CD4-positive, alpha-beta T cell treated with Interleukin-15 for 1 hour (primary cell): ENCODE results near the gene KIF26A.
"Not testable (repeated sequence)": the region's sequence is repeated elsewhere in the genome, so short reads cannot be mapped to it uniquely, and the experiment has no call there.

Experiments used
- DNase-seq: peaks from one replicate; pipeline ENCODE4 v3.0.0-alpha.2; 2020

The KIF26A gene

GRCh38 chr14:104144911-104145825 lies 6.8 kb downstream of the KIF26A start:
- DNase-seq: peak; percentile 15

DNA sequence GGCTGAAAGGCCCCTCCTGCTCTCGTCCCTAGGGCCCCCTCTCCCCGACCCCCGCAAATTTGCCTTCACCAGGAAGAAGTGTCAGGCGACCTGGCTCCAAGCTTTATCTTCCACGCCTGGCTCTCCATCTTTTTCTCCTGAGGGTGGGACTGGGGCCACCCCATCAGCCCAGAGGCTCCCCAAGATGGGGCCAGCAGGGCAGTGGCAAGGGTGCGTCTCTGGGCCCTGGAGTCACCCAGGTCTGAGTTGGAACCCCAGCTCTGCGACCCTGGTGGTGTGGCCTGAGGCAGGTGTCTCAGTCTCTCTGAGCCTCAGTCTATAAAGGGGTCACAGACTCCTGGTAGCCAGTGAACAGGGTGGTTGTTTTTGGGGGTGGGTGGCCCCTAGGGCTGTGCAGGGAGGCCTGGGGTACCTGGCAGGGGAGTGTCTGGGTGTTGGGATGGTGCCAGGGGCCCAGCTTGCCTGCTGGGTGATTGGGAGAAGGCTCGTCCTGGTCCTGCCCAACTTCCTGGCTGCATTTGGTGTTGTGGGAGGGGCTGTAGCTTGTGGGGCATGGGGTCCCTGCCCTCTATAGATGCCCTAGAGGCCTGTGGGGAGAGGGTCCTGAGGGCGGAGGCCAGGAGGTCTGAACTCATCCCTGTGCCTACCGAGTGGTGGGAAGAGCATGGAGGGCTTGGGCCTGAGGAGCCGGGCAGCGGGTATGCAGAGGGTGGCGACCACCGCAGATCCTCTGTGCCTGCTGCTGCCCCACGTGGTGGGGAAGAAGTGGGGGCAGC lies 7.6 kb downstream of the KIF26A start:
- peak; percentile 12 for DNase-seq

DNA sequence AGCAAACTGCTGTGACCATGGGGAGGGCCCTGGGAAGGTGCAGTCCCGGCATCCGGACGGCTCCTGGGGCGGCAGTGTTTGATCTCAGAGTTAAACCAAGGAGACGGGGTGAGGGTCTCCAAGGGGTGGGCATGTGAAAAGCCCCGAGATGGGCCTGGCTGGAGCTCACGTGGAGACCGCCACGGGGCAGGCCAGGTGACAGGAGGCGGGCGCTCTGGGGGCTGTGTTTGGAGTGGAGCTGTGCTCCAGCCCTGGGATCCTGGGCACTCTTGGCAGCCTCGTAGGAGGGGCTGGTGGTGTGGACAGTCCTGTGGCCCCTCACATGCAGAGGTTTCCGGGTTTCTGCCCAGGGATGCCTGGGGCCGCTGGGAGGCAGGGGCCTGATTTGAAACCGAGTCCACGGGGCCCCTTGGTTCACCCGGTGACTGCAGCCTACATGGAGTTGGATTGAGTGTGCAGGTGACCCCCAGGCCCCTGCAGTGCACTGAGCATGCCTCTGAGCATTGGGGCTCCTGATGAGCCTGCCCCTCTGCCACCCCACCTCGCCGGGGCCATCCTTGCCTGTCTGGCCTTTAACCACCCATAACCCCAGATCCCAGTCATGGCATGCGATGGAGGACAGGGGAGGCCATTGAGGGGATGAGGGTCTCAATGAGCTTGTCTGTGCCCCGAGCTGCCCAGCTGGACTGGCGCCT lies 8.4 kb downstream of the KIF26A start:
- DNase-seq: peak; percentile 1

GRCh38 chr14:104147346-104148125 lies 9.1 kb downstream of the KIF26A start:
- no peak for DNase-seq

DNA sequence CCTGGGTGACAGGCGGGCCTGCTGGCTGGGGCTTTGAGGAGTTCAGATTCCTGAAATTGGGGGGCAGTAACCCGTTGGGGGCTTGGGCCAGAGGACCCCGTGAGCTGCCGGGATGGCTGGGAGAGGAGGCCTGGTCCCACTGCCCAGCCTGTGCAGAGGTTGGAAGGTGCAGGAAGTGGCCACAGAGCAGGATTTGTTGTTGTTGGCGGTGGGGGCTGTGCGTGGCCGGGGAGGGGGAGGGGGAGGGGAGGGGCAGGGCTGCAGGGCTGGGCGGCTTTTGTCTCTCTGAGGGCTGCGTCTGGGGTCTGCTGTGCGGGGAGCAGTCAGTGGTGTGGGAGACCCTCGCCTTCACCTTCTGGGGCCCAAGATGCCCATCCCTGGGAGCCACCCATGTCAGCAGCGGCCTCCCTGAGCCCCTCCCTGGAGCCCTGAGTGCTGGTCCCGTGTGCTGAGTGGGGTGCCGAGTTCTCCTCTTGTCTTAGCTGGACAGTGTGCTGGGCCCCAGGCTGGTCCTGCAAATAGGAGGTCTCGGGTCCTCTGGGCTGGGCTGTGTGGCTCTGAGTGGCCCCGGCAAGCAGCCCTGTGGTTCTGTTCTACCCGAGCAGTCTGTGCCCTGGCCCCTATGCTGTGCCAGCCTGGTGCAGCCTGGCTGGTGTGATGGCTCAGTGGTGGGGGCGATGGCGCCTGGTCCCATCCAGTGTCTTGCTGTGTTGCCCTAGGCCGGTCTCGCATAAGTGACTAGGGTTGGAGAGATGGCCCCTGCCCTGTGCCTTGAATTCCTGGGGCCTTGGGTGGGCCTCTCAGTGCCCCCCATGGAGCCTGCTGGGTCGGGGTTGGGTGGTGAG lies 10.3 kb downstream of the KIF26A start:
- no peak for DNase-seq

- DNase-seq: no peak
Observed at GRCh38 chr14:104149278-104149595, 10.8 kb downstream of the KIF26A start.

- DNase-seq: no peak
Observed at GRCh38 chr14:104149617-104150135, 11.3 kb downstream of the KIF26A start.

DNA sequence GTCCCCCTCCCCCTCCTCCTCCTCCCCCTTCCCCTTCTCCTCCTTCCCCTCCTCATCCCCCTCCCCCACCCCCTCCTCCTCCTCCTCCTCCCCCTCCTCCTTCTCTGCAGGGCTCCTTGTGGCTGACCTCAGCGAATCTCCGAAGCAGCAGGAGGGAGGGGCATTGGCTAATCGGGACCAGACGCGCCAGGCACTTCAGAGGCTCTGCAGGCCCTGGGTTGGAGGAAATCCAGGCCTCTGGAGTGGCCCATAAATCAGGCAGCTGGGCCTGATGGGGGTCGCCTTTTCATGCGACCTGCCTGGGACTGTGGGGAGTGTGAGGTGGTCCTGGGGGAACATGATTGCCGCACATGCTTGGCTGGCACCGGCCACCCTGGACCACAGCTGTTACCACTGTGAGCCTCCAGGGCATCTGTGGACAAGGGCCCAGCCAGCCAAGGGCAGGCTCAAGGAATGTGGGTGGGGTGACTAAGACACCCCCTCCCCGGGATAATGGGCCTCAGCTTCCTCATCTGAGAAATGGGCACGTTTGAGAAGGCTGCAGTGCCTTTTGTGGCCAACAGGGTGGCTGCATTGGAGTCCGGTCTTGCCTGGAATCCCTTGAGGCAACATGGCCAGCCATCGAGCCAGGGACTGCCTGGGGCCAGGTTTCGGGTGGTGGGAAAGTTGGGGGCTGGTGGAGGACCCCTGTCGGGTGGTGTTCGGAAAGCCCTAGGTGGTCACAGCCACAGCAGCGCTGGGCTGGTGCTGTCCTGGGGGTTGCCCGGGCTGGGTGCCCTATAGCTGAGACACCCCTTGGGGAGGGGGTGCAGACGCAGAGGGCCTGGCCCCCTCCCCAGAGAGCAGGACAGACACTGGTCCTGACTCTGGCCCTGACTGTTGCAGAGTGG lies 12.0 kb downstream of the KIF26A start:
- no peak for DNase-seq

DNA sequence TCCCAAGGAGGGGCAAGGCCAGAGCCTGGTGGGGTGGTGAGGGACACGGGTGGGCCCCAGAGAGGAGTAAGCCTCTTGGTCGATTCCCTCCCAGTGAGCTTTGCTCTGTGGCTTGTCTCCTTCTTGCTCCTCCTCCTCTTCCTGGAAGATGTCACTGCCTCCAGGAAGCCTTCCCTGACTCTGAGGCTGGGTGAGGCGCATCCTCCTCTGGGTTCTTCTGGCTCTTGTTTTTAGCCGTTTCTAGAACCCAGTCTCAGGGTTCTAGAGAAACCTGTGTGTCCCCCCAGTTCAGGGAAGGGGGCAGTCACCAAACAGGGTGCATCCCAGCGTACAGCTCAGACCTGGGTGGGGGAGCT lies 12.6 kb downstream of the KIF26A start:
- no peak for DNase-seq

DNA sequence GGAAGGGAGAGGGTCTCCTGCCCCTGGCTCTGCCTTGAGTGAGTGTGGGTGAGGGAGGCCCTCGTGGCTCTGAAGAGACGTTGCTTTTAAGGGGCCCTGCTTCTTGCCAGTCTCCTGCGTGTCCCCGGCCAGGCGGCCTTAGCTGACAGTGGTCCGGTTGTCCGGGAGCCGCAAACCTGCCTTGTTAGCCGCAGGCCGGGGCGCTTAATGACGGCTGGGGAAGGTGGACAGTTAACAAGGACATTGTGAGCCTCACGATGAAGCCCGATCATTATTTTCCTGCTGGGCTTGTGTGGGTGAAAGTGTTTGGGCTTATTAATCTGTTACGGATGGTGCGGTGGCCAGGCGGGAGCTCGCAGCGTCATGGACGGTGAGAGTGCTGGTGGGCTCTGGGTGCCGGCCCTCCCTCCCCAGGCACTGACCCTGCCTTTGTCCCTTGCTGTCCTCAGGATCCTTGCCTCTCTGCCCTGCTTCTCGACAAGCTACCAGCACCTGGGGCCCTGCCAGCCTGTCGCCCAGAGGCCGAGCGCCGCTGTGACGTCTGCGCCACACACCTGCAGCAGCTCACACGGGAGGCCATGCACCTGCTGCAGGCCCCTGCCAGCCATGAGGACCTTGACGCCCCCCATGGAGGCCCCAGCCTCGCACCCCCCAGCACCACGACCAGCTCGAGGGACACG lies 13.3 kb downstream of the KIF26A start:
- DNase-seq: no peak

- DNase-seq: no peak
Observed at GRCh38 chr14:104152246-104152575, 13.8 kb downstream of the KIF26A start.

GRCh38 chr14:104152686-104153393 lies 14.5 kb downstream of the KIF26A start:
- DNase-seq: no peak

- DNase-seq: not testable (repeated sequence)
Observed at GRCh38 chr14:104153394-104153755, 15.0 kb downstream of the KIF26A start.

DNA sequence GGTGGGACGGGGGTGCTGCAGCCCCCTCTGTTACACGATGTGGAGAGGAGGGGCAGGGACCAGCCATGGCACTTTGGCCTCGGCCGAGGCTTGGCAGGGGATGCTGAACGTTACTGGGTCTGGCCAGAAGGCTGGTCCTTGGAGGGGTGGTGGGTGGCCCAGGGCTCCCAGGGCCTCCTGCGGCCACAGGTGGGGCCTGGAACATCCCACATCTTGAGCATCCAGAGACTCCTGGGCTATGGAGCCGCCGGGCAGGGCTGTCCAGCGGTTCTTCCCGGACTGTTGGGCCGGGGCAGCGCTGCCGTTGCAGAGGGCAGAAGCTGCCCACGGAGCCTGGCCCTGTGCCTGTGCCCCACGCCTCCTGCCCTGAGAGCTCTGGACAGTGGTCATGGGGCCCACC lies 15.9 kb downstream of the KIF26A start:
- no peak for DNase-seq

DNA sequence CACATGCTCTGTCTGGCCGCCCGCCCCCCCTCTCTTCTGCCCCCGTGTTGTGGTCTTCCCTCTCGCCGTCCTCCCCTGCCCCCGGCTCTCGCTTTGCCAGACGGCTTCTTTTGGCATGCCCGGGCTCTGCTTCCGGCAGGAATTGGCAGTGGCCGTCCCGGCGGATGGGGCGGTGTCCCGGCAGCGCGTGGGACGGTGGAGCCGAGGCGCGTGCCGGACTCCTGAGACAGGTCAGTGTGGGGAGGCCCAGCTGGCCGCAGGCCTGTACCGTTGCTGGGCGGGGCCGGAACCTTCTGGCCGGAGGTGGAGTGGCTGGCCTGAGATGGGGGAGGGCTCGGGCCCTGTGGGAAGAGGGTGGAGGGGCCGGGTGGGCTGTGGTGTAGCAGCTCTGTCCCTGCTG lies 17.1 kb downstream of the KIF26A start:
- no peak for DNase-seq

DNA sequence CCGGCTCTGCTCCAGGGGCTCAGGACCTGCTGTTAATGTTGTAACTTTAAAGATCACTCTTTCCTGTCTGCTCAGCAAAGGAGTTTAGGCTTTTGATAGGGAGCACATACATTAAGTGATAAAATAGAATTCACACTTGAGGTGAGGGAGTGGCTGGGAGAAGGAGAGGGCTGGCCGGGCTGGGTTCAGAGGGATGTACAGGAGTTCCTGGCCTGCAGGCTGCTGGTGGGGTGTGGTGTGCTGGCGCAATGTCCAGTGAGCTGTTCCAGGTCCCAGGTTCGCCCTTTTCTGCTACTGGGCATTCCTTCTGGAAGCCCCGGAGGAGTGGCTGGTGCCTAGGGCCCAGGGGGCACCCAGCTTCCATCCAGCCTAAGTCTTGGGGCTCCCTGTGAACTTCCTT lies 17.8 kb downstream of the KIF26A start:
- DNase-seq: no peak

DNA sequence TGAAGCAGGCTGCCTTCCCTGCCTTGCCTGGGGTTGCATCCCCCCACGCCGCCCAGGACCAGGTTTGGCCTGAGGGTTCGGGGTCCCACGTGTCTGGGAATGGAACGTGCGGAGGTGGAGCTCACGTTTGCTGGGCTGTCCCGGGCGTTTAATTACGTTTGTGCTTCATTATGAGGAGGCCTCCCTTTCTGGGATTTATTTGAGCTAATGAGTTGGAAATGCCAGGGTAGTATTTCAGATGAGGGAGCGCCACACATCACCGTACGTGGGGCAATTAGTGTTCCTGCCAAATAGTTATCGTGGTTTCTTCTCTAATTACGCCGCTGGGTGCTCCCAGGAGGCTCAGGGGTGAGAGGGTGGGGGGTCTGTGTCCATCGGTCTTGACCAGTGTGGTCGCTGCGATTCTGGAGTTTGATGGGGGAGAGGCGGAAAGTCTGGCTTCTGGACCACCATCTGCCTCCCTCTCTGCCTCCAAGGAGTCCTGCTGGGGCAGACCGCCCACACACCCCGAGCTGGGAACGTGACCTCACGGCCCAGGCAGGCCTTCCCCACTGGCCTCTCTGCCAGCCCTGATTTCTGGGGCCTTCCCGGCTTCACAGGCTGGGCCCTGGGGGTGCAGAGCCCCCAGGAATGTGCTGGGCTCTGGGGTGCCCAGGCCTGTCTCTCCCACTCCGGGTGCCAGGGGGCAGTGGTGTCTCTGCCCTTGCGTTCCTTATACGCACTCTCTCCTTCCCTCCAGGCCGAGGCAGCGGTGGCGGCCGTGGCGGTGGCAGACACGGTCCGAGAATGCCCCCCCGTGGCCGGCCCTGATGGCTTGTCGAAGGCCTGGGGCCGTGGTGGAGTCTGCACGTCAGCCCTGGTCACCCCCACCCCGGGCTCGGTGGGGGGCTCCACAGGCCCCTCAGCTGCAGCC lies 18.9 kb downstream of the KIF26A start:
- no peak for DNase-seq
